HCT116 (cell line): ENCODE data around the gene TDRD7. TPM values are rescaled to one million over a fixed set of nuclear protein-coding genes. Genes with fewer than 3 reads are reported as not detected.

Experiments used
- ATAC-seq: fragments of 200-7000 bp; cut with Tn5 transposase; 2 replicates; pipeline ENCODE4 v1.9.1; 2020; ENCODE audit warnings: mild to moderate bottlenecking, moderate library complexity
- BruUV-seq: library from RNA; stranded (reverse); fragments of 400-500 nt; replicated peaks from 2 replicates; lab custom pipeline; 2021; lab: Mats Ljungman, UMichigan
- CTCF ChIA-PET: fragments of 300-600 bp; sonication (Branson Sonifier 250); formaldehyde crosslinking; loops from one replicate; lab custom pipeline; 2021; ENCODE audit warnings: antibody characterized with exemption; lab: Charles Lee
- POLR2A ChIA-PET: fragments of 300-600, 350-600 bp; sonication (Branson Sonifier 250); formaldehyde crosslinking; loops from one replicate; lab custom pipeline; 2021; ENCODE audit warnings: antibody characterized with exemption; lab: Charles Lee
- RAD21 ChIA-PET, 2 experiments: fragments of 300-600 bp; sonication (Branson Sonifier 250); formaldehyde crosslinking; loops; one replicate each; lab custom pipeline; 2023; ENCODE audit warnings: low total read pairs in 2 of 2; ENCODE audit not compliant: uncharacterized antibody in 2 of 2, unreplicated experiment in 2 of 2, low non-redundant PET in 1 of 2; lab: Charles Lee
- DNase-seq: peaks from one replicate; pipeline ENCODE4 v3.0.0-alpha.2; 2010; ENCODE audit warnings: low read depth, low spot score
- H2AFZ ChIP-seq: fragments of 200-600 bp; shearing (Covaris generic), sonication (generic); 2 replicates; pipeline ENCODE4 v1.6.1; 2017; ENCODE audit warnings: low read depth, mixed run types, mixed read lengths, antibody characterized with exemption, low read length; ENCODE audit not compliant: poor library complexity, severe bottlenecking
- H3K27ac ChIP-seq: 2 replicates; pipeline ENCODE4 v1.5.1; 2012; ENCODE audit warnings: low read depth, low read length
- H3K27me3 ChIP-seq: fragments of 200-600 bp; sonication (generic); 2 replicates; pipeline ENCODE4 v1.6.1; 2016; ENCODE audit warnings: mixed run types, low read length, mixed read lengths; ENCODE audit not compliant: insufficient read depth
- H3K36me3 ChIP-seq, 2 experiments: fragments of 200-500 bp in 1 of 2; fragments of 200-600 bp in 1 of 2; sonication (Bioruptor generic) in 1 of 2; sonication (generic) in 1 of 2; 2 replicates each; pipeline versions ENCODE4 v1.5.1 to v1.6.1; 2014 to 2016; ENCODE audit warnings: low read length in 2 of 2, inconsistent platforms in 1 of 2, mixed read lengths in 1 of 2, mixed run types in 1 of 2; ENCODE audit not compliant: insufficient read depth in 2 of 2, control insufficient read depth in 1 of 2
- H3K4me1 ChIP-seq, 2 experiments: fragments of 200-600 bp in 1 of 2; sonication (generic) in 1 of 2; 2 replicates each; pipeline versions ENCODE4 v1.5.1 to v1.6.1; 2012 to 2017; ENCODE audit warnings: low read length in 2 of 2, inconsistent platforms in 1 of 2, mild to moderate bottlenecking in 1 of 2, mixed read lengths in 1 of 2, mixed run types in 1 of 2, moderate library complexity in 1 of 2; ENCODE audit not compliant: insufficient read depth in 2 of 2, control insufficient read depth in 1 of 2
- H3K4me2 ChIP-seq: fragments of 200-600 bp; sonication (generic); 2 replicates; pipeline ENCODE4 v1.6.1; 2017; ENCODE audit warnings: mixed run types, low read length, mixed read lengths
- H3K4me3 ChIP-seq, 2 experiments: fragments of 200-600 bp in 1 of 2; sonication (generic) in 1 of 2; replicated peaks in 1 of 2; 2 replicates each; pipeline ENCODE4 v1.5.1; 2011 to 2016; ENCODE audit warnings: low read length in 2 of 2, control low read depth in 1 of 2, low read depth in 1 of 2, mild to moderate bottlenecking in 1 of 2, mixed read lengths in 1 of 2, mixed run types in 1 of 2
- H3K79me2 ChIP-seq: fragments of 200-600 bp; sonication (generic); 2 replicates; pipeline ENCODE4 v1.6.1; 2017; ENCODE audit warnings: mild to moderate bottlenecking, mixed run types, low read length, moderate library complexity, mixed read lengths; ENCODE audit not compliant: insufficient read depth
- H3K9ac ChIP-seq: fragments of 200-600 bp; sonication (generic); 2 replicates; pipeline ENCODE4 v1.6.1; 2016; ENCODE audit warnings: low read length, mixed read lengths
- H3K9me2 ChIP-seq: fragments of 200-600 bp; sonication (generic), shearing (Covaris generic); 2 replicates; pipeline ENCODE4 v1.6.1; 2017; ENCODE audit warnings: mixed run types, mild to moderate bottlenecking, moderate library complexity; ENCODE audit not compliant: insufficient read depth
- H3K9me3 ChIP-seq, 2 experiments: fragments of 200-500 bp in 1 of 2; fragments of 200-600 bp in 1 of 2; sonication (Bioruptor generic) in 1 of 2; sonication (generic) in 1 of 2; 2 replicates each; pipeline ENCODE4 v1.6.1; 2014 to 2017; ENCODE audit warnings: low read length in 2 of 2, mixed read lengths in 2 of 2, inconsistent platforms in 1 of 2, low read depth in 1 of 2, mild to moderate bottlenecking in 1 of 2, mixed run types in 1 of 2, moderate library complexity in 1 of 2; ENCODE audit not compliant: control insufficient read depth in 1 of 2, insufficient read depth in 1 of 2
- H4K20me1 ChIP-seq: fragments of 200-600 bp; sonication (generic), shearing (Covaris generic); 2 replicates; pipeline ENCODE4 v1.6.1; 2017; ENCODE audit warnings: mixed run types, mild to moderate bottlenecking, moderate library complexity; ENCODE audit not compliant: insufficient read depth
- EGR1 ChIP-seq: IDR thresholded peaks from 2 replicates; pipeline ENCODE4 v1.6.1; 2012; ENCODE audit warnings: low read depth
- ELF1 ChIP-seq: IDR thresholded peaks from 2 replicates; pipeline ENCODE4 v1.6.1; 2012; ENCODE audit warnings: low read depth, borderline replicate concordance
- FOSL1 ChIP-seq: IDR thresholded peaks from 2 replicates; pipeline ENCODE4 v1.6.1; 2012; ENCODE audit warnings: low read depth
- JUND ChIP-seq: IDR thresholded peaks from 2 replicates; pipeline ENCODE4 v1.6.1; 2012
- MAX ChIP-seq: IDR thresholded peaks from 2 replicates; pipeline ENCODE4 v1.6.1; 2012
- POLR2A ChIP-seq: IDR thresholded peaks from 2 replicates; pipeline ENCODE4 v1.7.0; 2011; ENCODE audit warnings: borderline replicate concordance; ENCODE audit not compliant: insufficient read depth, insufficient read length; ENCODE audit errors: extremely low read depth
- SRF ChIP-seq: IDR thresholded peaks from 2 replicates; pipeline ENCODE4 v1.6.1; 2012; ENCODE audit warnings: low read depth
- YY1 ChIP-seq: IDR thresholded peaks from 2 replicates; pipeline ENCODE4 v1.6.1; 2011; ENCODE audit warnings: low read length, low read depth, moderate library complexity, mild to moderate bottlenecking; ENCODE audit not compliant: insufficient replicate concordance; ENCODE audit errors: extremely low read depth
- intact Hi-C: fragments of 100-400 bp; cut with micrococcal nuclease; formaldehyde crosslinking; loops from 2 replicates; pipeline ENCODE4 v1.10.0; 2022
- total RNA-seq: library from RNA; stranded (reverse); gene quantifications from one replicate; pipeline ENCODE4 v1.2.1, GENCODE V29; 2021; ENCODE audit not compliant: unreplicated experiment
- TF ChIP-seq, protein P1 (sequence below): IDR thresholded peaks from 2 replicates; pipeline ENCODE4 v1.6.1; 2011; ENCODE audit warnings: mild to moderate bottlenecking, low read length, moderate library complexity; ENCODE audit not compliant: insufficient replicate concordance; ENCODE audit errors: extremely low read depth
- TF ChIP-seq, protein P2 (sequence below): IDR thresholded peaks from 2 replicates; pipeline ENCODE4 v1.6.1; 2012; ENCODE audit warnings: low read depth

TDRD7 gene
- total RNA-seq, 1 experiment from 2014 or later = 8.0 TPM

DNA sequence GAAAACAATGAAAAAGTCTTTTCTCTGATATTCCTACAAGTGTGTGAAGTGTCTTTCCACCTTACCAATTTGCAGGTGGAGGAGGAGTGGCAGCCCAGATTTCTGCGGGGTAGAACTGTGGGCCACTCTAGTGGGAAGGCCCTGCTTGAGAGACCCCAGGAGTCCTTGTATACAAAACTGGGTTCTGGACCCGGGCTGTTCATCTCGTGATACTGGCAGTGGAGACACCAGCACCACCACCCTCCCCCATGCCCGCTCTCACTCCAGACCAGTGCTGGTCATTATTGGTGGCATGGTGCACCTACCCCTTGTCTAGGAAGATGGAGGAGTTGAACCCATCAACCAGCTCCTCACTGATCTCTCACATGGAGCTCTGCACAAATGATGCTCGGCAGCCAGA, 16.2 kb upstream of the TDRD7 start:
- Histone ChIP-seq H2AFZ (no peak overlapping the region), H3K4me2 (no peak overlapping the region), H3K79me2 (no peaks in the 10 kb centered on the region), H3K9me2 (no peaks in the 10 kb centered on the region)
- POLR2A ChIA-PET = no interaction called here
- TF ChIP-seq EGR1 (no peak), YY1 (no peak), JUND (no peak), FOSL1 (no peak), POLR2A (no peak), MAX (no peak), ELF1 (no peak), SRF (no peak)
- TF ChIP-seq, protein P1, sequence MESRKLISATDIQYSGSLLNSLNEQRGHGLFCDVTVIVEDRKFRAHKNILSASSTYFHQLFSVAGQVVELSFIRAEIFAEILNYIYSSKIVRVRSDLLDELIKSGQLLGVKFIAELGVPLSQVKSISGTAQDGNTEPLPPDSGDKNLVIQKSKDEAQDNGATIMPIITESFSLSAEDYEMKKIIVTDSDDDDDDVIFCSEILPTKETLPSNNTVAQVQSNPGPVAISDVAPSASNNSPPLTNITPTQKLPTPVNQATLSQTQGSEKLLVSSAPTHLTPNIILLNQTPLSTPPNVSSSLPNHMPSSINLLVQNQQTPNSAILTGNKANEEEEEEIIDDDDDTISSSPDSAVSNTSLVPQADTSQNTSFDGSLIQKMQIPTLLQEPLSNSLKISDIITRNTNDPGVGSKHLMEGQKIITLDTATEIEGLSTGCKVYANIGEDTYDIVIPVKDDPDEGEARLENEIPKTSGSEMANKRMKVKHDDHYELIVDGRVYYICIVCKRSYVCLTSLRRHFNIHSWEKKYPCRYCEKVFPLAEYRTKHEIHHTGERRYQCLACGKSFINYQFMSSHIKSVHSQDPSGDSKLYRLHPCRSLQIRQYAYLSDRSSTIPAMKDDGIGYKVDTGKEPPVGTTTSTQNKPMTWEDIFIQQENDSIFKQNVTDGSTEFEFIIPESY = no peak
- TF ChIP-seq, protein P2, sequence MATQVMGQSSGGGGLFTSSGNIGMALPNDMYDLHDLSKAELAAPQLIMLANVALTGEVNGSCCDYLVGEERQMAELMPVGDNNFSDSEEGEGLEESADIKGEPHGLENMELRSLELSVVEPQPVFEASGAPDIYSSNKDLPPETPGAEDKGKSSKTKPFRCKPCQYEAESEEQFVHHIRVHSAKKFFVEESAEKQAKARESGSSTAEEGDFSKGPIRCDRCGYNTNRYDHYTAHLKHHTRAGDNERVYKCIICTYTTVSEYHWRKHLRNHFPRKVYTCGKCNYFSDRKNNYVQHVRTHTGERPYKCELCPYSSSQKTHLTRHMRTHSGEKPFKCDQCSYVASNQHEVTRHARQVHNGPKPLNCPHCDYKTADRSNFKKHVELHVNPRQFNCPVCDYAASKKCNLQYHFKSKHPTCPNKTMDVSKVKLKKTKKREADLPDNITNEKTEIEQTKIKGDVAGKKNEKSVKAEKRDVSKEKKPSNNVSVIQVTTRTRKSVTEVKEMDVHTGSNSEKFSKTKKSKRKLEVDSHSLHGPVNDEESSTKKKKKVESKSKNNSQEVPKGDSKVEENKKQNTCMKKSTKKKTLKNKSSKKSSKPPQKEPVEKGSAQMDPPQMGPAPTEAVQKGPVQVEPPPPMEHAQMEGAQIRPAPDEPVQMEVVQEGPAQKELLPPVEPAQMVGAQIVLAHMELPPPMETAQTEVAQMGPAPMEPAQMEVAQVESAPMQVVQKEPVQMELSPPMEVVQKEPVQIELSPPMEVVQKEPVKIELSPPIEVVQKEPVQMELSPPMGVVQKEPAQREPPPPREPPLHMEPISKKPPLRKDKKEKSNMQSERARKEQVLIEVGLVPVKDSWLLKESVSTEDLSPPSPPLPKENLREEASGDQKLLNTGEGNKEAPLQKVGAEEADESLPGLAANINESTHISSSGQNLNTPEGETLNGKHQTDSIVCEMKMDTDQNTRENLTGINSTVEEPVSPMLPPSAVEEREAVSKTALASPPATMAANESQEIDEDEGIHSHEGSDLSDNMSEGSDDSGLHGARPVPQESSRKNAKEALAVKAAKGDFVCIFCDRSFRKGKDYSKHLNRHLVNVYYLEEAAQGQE = no peak
- TF ChIP-seq, all 23 proteins: peak for 0
- H3K4me1 ChIP-seq = peaks cover 4 to 10% of the 10 kb centered on the region in 2 experiments; a peak in 3 of 4 replicates
- DNase-seq (no peak), ATAC-seq (no peak)
- RAD21 ChIA-PET = no interaction called here
- no peaks in the 10 kb centered on the region for H4K20me1 ChIP-seq
- no peak overlapping the region for H3K27ac ChIP-seq
- no peak overlapping the region for H3K9ac ChIP-seq
- H3K9me3 ChIP-seq = no peaks in the 10 kb centered on the region
- intact Hi-C loops = no loop called here
- CTCF ChIA-PET = no interaction called here
- no TSS peak for BruUV-seq
- no peak overlapping the region for H3K4me3 ChIP-seq
- H3K36me3 ChIP-seq = no peaks in the 10 kb centered on the region
- H3K27me3 ChIP-seq = no peaks in the 10 kb centered on the region
